H1 (cell line): Measurements from ENCODE around the gene SPTBN1. TPM values are rescaled to one million over a fixed set of nuclear protein-coding genes. Genes with fewer than 3 reads are reported as not detected.

ENCODE experiments used
- CTCF ChIA-PET: fragments of 300-600 bp; sonication (Branson Sonifier 250); formaldehyde crosslinking; loops from one replicate; lab custom pipeline; 2021; ENCODE audit not compliant: partially characterized antibody; lab: Charles Lee
- POLR2A ChIA-PET: fragments of 300-600 bp; sonication (Branson Sonifier 250); formaldehyde crosslinking; loops from one replicate; lab custom pipeline; 2021; ENCODE audit warnings: inconsistent platforms; ENCODE audit not compliant: partially characterized antibody; lab: Charles Lee
- DNase-seq, 2 experiments: peaks; one replicate each; pipeline versions ENCODE4 v3.0.0 to v3.0.0-alpha.2; 2010 to 2022; ENCODE audit warnings: low spot score in 2 of 2, low read depth in 1 of 2, mixed read lengths in 1 of 2
- FAIRE-seq: peaks from 2 replicates; lab custom pipeline; 2011; peaks lifted over from hg19 to GRCh38; lab: Jason Lieb, UNC
- H2AFZ ChIP-seq: 2 replicates; pipeline ENCODE4 v1.8.1; 2012; ENCODE audit warnings: low read length, inconsistent platforms
- H2AK5ac ChIP-seq: 2 replicates; pipeline ENCODE4 v1.6.1; 2013; ENCODE audit warnings: low read depth, low read length
- H2BK120ac ChIP-seq: replicated peaks from 2 replicates; pipeline ENCODE3; 2013; ENCODE audit warnings: low read depth, low read length, inconsistent platforms
- H2BK12ac ChIP-seq: 2 replicates; pipeline ENCODE4 v1.6.1; 2013; ENCODE audit warnings: low read depth, low read length
- H2BK15ac ChIP-seq: 2 replicates; pipeline ENCODE4 v1.6.1; 2013; ENCODE audit warnings: low read length
- H2BK20ac ChIP-seq: 2 replicates; pipeline ENCODE4 v1.6.1; 2013; ENCODE audit warnings: low read length
- H2BK5ac ChIP-seq: 2 replicates; pipeline ENCODE4 v1.6.1; 2013; ENCODE audit warnings: low read depth, low read length
- H3K14ac ChIP-seq: 2 replicates; pipeline ENCODE4 v1.6.1; 2013; ENCODE audit warnings: inconsistent platforms; ENCODE audit not compliant: insufficient read length
- H3K18ac ChIP-seq: 2 replicates; pipeline ENCODE4 v1.6.1; 2013; ENCODE audit warnings: low read length; ENCODE audit errors: extremely low read depth
- H3K23ac ChIP-seq: 2 replicates; pipeline ENCODE4 v1.6.1; 2013; ENCODE audit warnings: inconsistent platforms; ENCODE audit not compliant: insufficient read length
- H3K23me2 ChIP-seq: 2 replicates; pipeline ENCODE4 v1.6.1; 2013; ENCODE audit warnings: low read depth, low read length
- H3K27ac ChIP-seq: 2 replicates; pipeline ENCODE4 v1.6.1; 2011; ENCODE audit warnings: low read depth, low read length, inconsistent platforms
- H3K27me3 ChIP-seq, 4 experiments: replicated peaks in 1 of 4; 1 replicate in 1 of 4; 2 replicates in 3 of 4; pipeline versions ENCODE4 v1.6.1 to v1.8.1; 2011 to 2013; ENCODE audit warnings: low read length in 3 of 4, mild to moderate bottlenecking in 3 of 4, inconsistent platforms in 2 of 4, mixed read lengths in 2 of 4, moderate library complexity in 1 of 4; ENCODE audit not compliant: control insufficient read depth in 3 of 4, insufficient read depth in 3 of 4; ENCODE audit errors: extremely low read depth in 1 of 4
- H3K36me3 ChIP-seq, 4 experiments: 2 replicates each; pipeline versions ENCODE4 v1.6.1 to v1.8.1; 2011 to 2013; ENCODE audit warnings: mild to moderate bottlenecking in 4 of 4, low read length in 3 of 4, moderate library complexity in 2 of 4, control low read depth in 1 of 4, inconsistent platforms in 1 of 4; ENCODE audit not compliant: insufficient read depth in 4 of 4, control insufficient read depth in 2 of 4
- H3K4ac ChIP-seq: replicated peaks from 2 replicates; pipeline ENCODE3; 2013; ENCODE audit warnings: low read length, low read depth, mixed read lengths, inconsistent platforms; ENCODE audit not compliant: insufficient read length
- H3K4me1 ChIP-seq, 4 experiments: replicated peaks in 1 of 4; 1 replicate in 1 of 4; 2 replicates in 3 of 4; pipeline versions ENCODE4 v1.6.1 to v1.8.1; 2011 to 2013; ENCODE audit warnings: low read length in 3 of 4, inconsistent platforms in 2 of 4, mixed read lengths in 1 of 4; ENCODE audit not compliant: insufficient read depth in 4 of 4, control insufficient read depth in 3 of 4
- H3K4me2 ChIP-seq, 2 experiments: 2 replicates each; pipeline versions ENCODE4 v1.6.1 to v1.8.1; 2011 to 2013; ENCODE audit warnings: low read depth in 2 of 2, low read length in 2 of 2, control low read depth in 1 of 2, inconsistent platforms in 1 of 2, mild to moderate bottlenecking in 1 of 2; ENCODE audit not compliant: insufficient read depth in 1 of 2
- H3K4me3 ChIP-seq, 4 experiments: fragments of 200-600, 300-600 bp in 1 of 4; sonication (generic), shearing (Covaris generic), sonication (Bioruptor Twin) in 1 of 4; 2 replicates each; pipeline versions ENCODE4 v1.5.1 to v1.8.1; 2011 to 2016; ENCODE audit warnings: low read length in 4 of 4, low read depth in 3 of 4, control low read depth in 2 of 4, inconsistent platforms in 2 of 4, mild to moderate bottlenecking in 2 of 4, mixed read lengths in 1 of 4, moderate library complexity in 1 of 4; ENCODE audit not compliant: insufficient read depth in 2 of 4; ENCODE audit errors: extremely low read depth in 1 of 4
- H3K56ac ChIP-seq: replicated peaks from 2 replicates; pipeline ENCODE3; 2013; ENCODE audit warnings: low read depth, mild to moderate bottlenecking, mixed read lengths, low read length, inconsistent platforms; ENCODE audit not compliant: insufficient read length
- H3K79me1 ChIP-seq: 2 replicates; pipeline ENCODE4 v1.6.1; 2013; ENCODE audit warnings: low read depth, low read length, control low read depth
- H3K79me2 ChIP-seq, 2 experiments: 2 replicates each; pipeline versions ENCODE4 v1.6.1 to v1.8.1; 2012 to 2013; ENCODE audit warnings: low read length in 2 of 2, mild to moderate bottlenecking in 2 of 2, inconsistent platforms in 1 of 2; ENCODE audit not compliant: insufficient read depth in 2 of 2, control insufficient read depth in 1 of 2
- H3K9ac ChIP-seq, 4 experiments: replicated peaks in 1 of 4; 1 replicate in 1 of 4; 2 replicates in 3 of 4; pipeline versions ENCODE4 v1.6.1 to v1.8.1; 2011 to 2013; ENCODE audit warnings: low read depth in 3 of 4, low read length in 3 of 4, control low read depth in 2 of 4, mild to moderate bottlenecking in 2 of 4, moderate library complexity in 2 of 4, inconsistent platforms in 1 of 4; ENCODE audit errors: extremely low read depth in 1 of 4
- H3K9me3 ChIP-seq, 2 experiments: 2 replicates each; pipeline versions ENCODE4 v1.6.1 to v1.8.1; 2012 to 2013; ENCODE audit warnings: mild to moderate bottlenecking in 2 of 2, moderate library complexity in 2 of 2, control low read depth in 1 of 2, inconsistent platforms in 1 of 2, low read depth in 1 of 2, low read length in 1 of 2, mixed read lengths in 1 of 2; ENCODE audit not compliant: insufficient read depth in 2 of 2
- H4K20me1 ChIP-seq, 2 experiments: replicated peaks in 1 of 2; 2 replicates each; pipeline versions ENCODE3 to v1.8.1; 2011 to 2013; ENCODE audit warnings: inconsistent platforms in 2 of 2, low read length in 2 of 2, mild to moderate bottlenecking in 1 of 2; ENCODE audit not compliant: insufficient read depth in 2 of 2, control insufficient read depth in 1 of 2
- H4K5ac ChIP-seq: 2 replicates; pipeline ENCODE4 v1.6.1; 2013; ENCODE audit warnings: low read length, low read depth, mixed read lengths, inconsistent platforms; ENCODE audit not compliant: insufficient read length
- H4K8ac ChIP-seq: 2 replicates; pipeline ENCODE4 v1.8.0; 2013; ENCODE audit warnings: mild to moderate bottlenecking, moderate library complexity, low read length, inconsistent platforms; ENCODE audit not compliant: insufficient read depth; ENCODE audit errors: extremely low read depth
- H4K91ac ChIP-seq: replicated peaks from 2 replicates; pipeline ENCODE3; 2013; ENCODE audit warnings: low read length, mixed read lengths, inconsistent platforms; ENCODE audit not compliant: insufficient read length
- ATF2 ChIP-seq: IDR thresholded peaks from 2 replicates; pipeline ENCODE4 v1.6.1; 2012; ENCODE audit warnings: low read length, inconsistent platforms
- ATF3 ChIP-seq: IDR thresholded peaks from 2 replicates; pipeline ENCODE4 v1.6.1; 2011; ENCODE audit warnings: low read depth, mild to moderate bottlenecking, low read length; ENCODE audit not compliant: insufficient read depth
- BRCA1 ChIP-seq: IDR thresholded peaks from 2 replicates; pipeline ENCODE4 v1.6.1; 2012; ENCODE audit warnings: low read depth, low read length, improper control_type of control experiment
- GABPA ChIP-seq: IDR thresholded peaks from 2 replicates; pipeline ENCODE4 v1.6.1; 2011; ENCODE audit warnings: mild to moderate bottlenecking, low read length, moderate library complexity, borderline replicate concordance; ENCODE audit not compliant: insufficient read depth
- POLR2AphosphoS5 ChIP-seq: IDR thresholded peaks from 2 replicates; pipeline ENCODE4 v1.6.1; 2011; ENCODE audit warnings: low read depth, low read length
- SAP30 ChIP-seq: fragments of 300-600 bp; sonication (generic); IDR thresholded peaks from 2 replicates; pipeline ENCODE4 v1.7.1; 2012; ENCODE audit warnings: low read length, moderate library complexity, mild to moderate bottlenecking, inconsistent platforms; ENCODE audit not compliant: insufficient read depth, insufficient replicate concordance
- SP2 ChIP-seq: IDR thresholded peaks from 2 replicates; pipeline ENCODE4 v1.6.1; 2012; ENCODE audit warnings: mild to moderate bottlenecking, low read length, inconsistent platforms
- SP4 ChIP-seq: IDR thresholded peaks from 2 replicates; pipeline ENCODE4 v1.6.1; 2012; ENCODE audit warnings: low read length, inconsistent platforms
- SUZ12 ChIP-seq: fragments of 200-600 bp; sonication (generic); IDR thresholded peaks from 2 replicates; pipeline ENCODE4 v1.6.1; 2012; ENCODE audit warnings: mild to moderate bottlenecking, inconsistent platforms, low read length, moderate library complexity, mixed read lengths
- TEAD4 ChIP-seq: IDR thresholded peaks from 2 replicates; pipeline ENCODE4 v1.6.1; 2012; ENCODE audit warnings: low read depth, low read length, inconsistent platforms, mixed read lengths
- WGBS, 2 experiments: shearing (Covaris generic) in 1 of 2; methylation state at CpG; one replicate each; pipeline versions ENCODE4 v1.1.6 to v1.1.7; 2013 to 2015; ENCODE audit warnings: low lambda C conversion rate in 2 of 2, mixed read lengths in 2 of 2, inconsistent platforms in 1 of 2, low coverage in 1 of 2, missing lambda C conversion rate in 1 of 2; ENCODE audit not compliant: insufficient replicate concordance in 2 of 2, insufficient coverage in 1 of 2, insufficient read length in 1 of 2; ENCODE audit errors: extremely low coverage in 1 of 2, missing lambda C conversion rate in 1 of 2; 5-methylcytosine and 5-hydroxymethylcytosine counted together
- polyA plus RNA-seq, 7 experiments: library from polyadenylated mRNA; depleted of rRNA in 3 of 7; stranded (reverse) in 5 of 7; unstranded in 2 of 7; fragments of >200 nt in 5 of 7; fragments of 200-250 nt in 2 of 7; gene quantifications; 1 replicate in 5 of 7; 2 replicates in 1 of 7; 4 replicates in 1 of 7; pipeline versions ENCODE4 v1.2.1 to v1.2.3, GENCODE V29; 2011 to 2013; ENCODE audit warnings: missing spikeins in 2 of 7, mixed read lengths in 2 of 7
- total RNA-seq: library from RNA; stranded (reverse); fragmentation: NEBNext Ultra II Directional; extraction: Animal tissue kit (Norgen Biotek cat#: 25700); gene quantifications from 2 replicates; pipeline ENCODE4 v1.2.1, GENCODE V29; 2021

The SPTBN1 gene
- total and polyA plus RNA-seq, 2 of the 8 experiments (the other 6 are each of a cell fraction or from before 2014, with no cell fraction given) = 31.8 to 180 TPM

- DNase-seq (no peak), FAIRE-seq (no peak)
- Histone ChIP-seq H3K79me1 (no peaks in the 10 kb centered on the region), H3K4me2 (no peak overlapping the region), H3K27ac (no peak overlapping the region), H4K91ac (no peak overlapping the region), H3K36me3 (no peaks in the 10 kb centered on the region), H4K8ac (no peak overlapping the region), H2AK5ac (no peak overlapping the region), H3K4ac (no peak overlapping the region), H3K23me2 (no peaks in the 10 kb centered on the region), H4K20me1 (no peaks in the 10 kb centered on the region), H3K9ac (no peak overlapping the region), H3K9me3 (0 out of 4 replicates have a peak, but pooled peaks cover 0 to 4% of the 10 kb centered on the region in 2 experiments), H2BK12ac (no peak overlapping the region), H4K5ac (no peak overlapping the region), H3K56ac (no peak overlapping the region), H2BK15ac (no peak overlapping the region), H2BK120ac (no peak overlapping the region), H3K27me3 (no peaks in the 10 kb centered on the region), H2BK20ac (no peak overlapping the region), H3K79me2 (no peaks in the 10 kb centered on the region), H2AFZ (no peak overlapping the region), H2BK5ac (no peak overlapping the region), H3K23ac (no peak overlapping the region), H3K14ac (no peak overlapping the region), H3K18ac (no peak overlapping the region), H3K4me3 (no peak overlapping the region), H3K4me1 (peaks cover 0 to 2% (median 0%) of the 10 kb centered on the region in 4 experiments; a peak in 2 of 7 replicates)
- ChIA-PET POLR2A (no interaction called here), CTCF (interaction anchor here (0.9 to 1.2 kb wide), 2 partner anchors 78 to 169 kb away, joined by 3 read pairs; no protein-coding TSS in a partner anchor)
- 70% methylated on average over 2 of the region's 2 CpGs; no CpG with 5 or more reads in 1 of the 2 experiments for WGBS, 2 experiments
- TF ChIP-seq GABPA (no peak), ATF2 (no peak), SUZ12 (no peak), SP2 (no peak), ATF3 (no peak), BRCA1 (no peak), SAP30 (no peak), SP4 (no peak), POLR2AphosphoS5 (no peak), TEAD4 (no peak)
Measured at GRCh38 chr2:54423213-54423612, 32.9 kb upstream of the SPTBN1 start.
